IPS DF 6.9 (cell line): Measurements from ENCODE around the gene PTGFRN.

ENCODE experiments used
- DNase-seq: peaks from one replicate; pipeline ENCODE4 v3.0.0-alpha.2; 2013; ENCODE audit warnings: low read depth, low spot score
- H3K27ac ChIP-seq: one replicate; pipeline ENCODE4 v1.5.1; 2013; ENCODE audit warnings: low read length, control low read depth
- H3K27me3 ChIP-seq: 2 replicates; pipeline ENCODE4 v1.6.1; 2013; ENCODE audit warnings: mild to moderate bottlenecking, low read length; ENCODE audit not compliant: control insufficient read depth, insufficient read depth
- H3K36me3 ChIP-seq: 2 replicates; pipeline ENCODE4 v1.6.1; 2013; ENCODE audit warnings: low read length; ENCODE audit not compliant: control insufficient read depth, insufficient read depth
- H3K4me1 ChIP-seq: 2 replicates; pipeline ENCODE4 v1.6.1; 2013; ENCODE audit warnings: low read length; ENCODE audit not compliant: control insufficient read depth, insufficient read depth
- H3K4me3 ChIP-seq: 2 replicates; pipeline ENCODE4 v1.5.1; 2013; ENCODE audit warnings: mild to moderate bottlenecking, low read length
- H3K9me3 ChIP-seq: 2 replicates; pipeline ENCODE4 v1.6.1; 2013; ENCODE audit warnings: low read length, inconsistent platforms; ENCODE audit not compliant: control insufficient read depth, insufficient read depth
- whole genome bisulfite sequencing: extraction: QIAGEN DNeasy Blood & Tissue Kit; methylation state at CpG from one replicate; pipeline ENCODE4 v1.1.7; 2013; ENCODE audit warnings: mixed read lengths, missing lambda C conversion rate; ENCODE audit not compliant: insufficient read length, insufficient coverage; 5-methylcytosine and 5-hydroxymethylcytosine counted together

Gene PTGFRN

GRCh38 chr1:116951200-116951935 is 41.7 kb downstream of the PTGFRN start:
- DNase-seq, result no peak
- Histone ChIP-seq H3K4me1 (no peaks in the 10 kb centered on the region; the same call in 1 of the 2 replicates), H3K27me3 (no peaks in the 10 kb centered on the region), H3K4me3 (no peak overlapping the region), H3K27ac (no peak overlapping the region), H3K36me3 (no peaks in the 10 kb centered on the region), H3K9me3 (no peaks in the 10 kb centered on the region)
- no CpG with 5 or more reads among the region's 10 CpGs for WGBS

GRCh38 chr1:116952738-116953275 is 43.1 kb downstream of the PTGFRN start:
- WGBS, result no CpG with 5 or more reads among the region's 2 CpGs
- Histone ChIP-seq H3K36me3 (no peaks in the 10 kb centered on the region), H3K27me3 (no peaks in the 10 kb centered on the region)

GRCh38 chr1:116954440-116954839 is 44.7 kb downstream of the PTGFRN start:
- Histone ChIP-seq H3K4me1 (no peaks in the 10 kb centered on the region; the same call in 1 of the 2 replicates), H3K9me3 (no peaks in the 10 kb centered on the region), H3K4me3 (no peak overlapping the region), H3K27ac (no peak overlapping the region), H3K36me3 (no peaks in the 10 kb centered on the region), H3K27me3 (no peaks in the 10 kb centered on the region)
- DNase-seq, result no peak
- no CpG with 5 or more reads among the region's 3 CpGs for WGBS

More at GRCh38 chr1:116952738-116953275, 43.1 kb downstream of the PTGFRN start:
- no peak for DNase-seq
- H3K9me3 ChIP-seq, result no peaks in the 10 kb centered on the region
- no peak overlapping the region for H3K4me3 ChIP-seq
- no peak overlapping the region for H3K27ac ChIP-seq
- no peaks in the 10 kb centered on the region; the same call in 1 of the 2 replicates for H3K4me1 ChIP-seq

- H3K4me1 ChIP-seq, result no peaks in the 10 kb centered on the region; the same call in 1 of the 2 replicates
- H3K4me3 ChIP-seq, result no peak overlapping the region
- H3K9me3 ChIP-seq, result no peaks in the 10 kb centered on the region
- no peak overlapping the region for H3K27ac ChIP-seq
- H3K36me3 ChIP-seq, result peaks cover 4% of the 10 kb centered on the region
- no peaks in the 10 kb centered on the region for H3K27me3 ChIP-seq
- no CpG with 5 or more reads among the region's 7 CpGs for WGBS
- DNase-seq, result no peak
These were observed 46.7 kb downstream of the PTGFRN start for GRCh38 chr1:116956378-116956777.

- no peaks in the 10 kb centered on the region for H3K9me3 ChIP-seq
- H3K27me3 ChIP-seq, result no peaks in the 10 kb centered on the region
- peaks cover 7% of the 10 kb centered on the region for H3K36me3 ChIP-seq
- H3K27ac ChIP-seq, result no peak overlapping the region
- H3K4me1 ChIP-seq, result no peaks in the 10 kb centered on the region; the same call in 1 of the 2 replicates
- WGBS, result no CpG with 5 or more reads among the region's 4 CpGs
- H3K4me3 ChIP-seq, result no peak overlapping the region
- DNase-seq, result no peak
These were observed 47.9 kb downstream of the PTGFRN start for GRCh38 chr1:116957646-116958045.

GRCh38 chr1:116958110-116958509 is 48.4 kb downstream of the PTGFRN start:
- no CpG with 5 or more reads among the region's 4 CpGs for WGBS
- no peak overlapping the region for H3K27ac ChIP-seq
- no peaks in the 10 kb centered on the region; the same call in 1 of the 2 replicates for H3K4me1 ChIP-seq
- H3K27me3 ChIP-seq, result no peaks in the 10 kb centered on the region
- H3K4me3 ChIP-seq, result no peak overlapping the region
- H3K9me3 ChIP-seq, result no peaks in the 10 kb centered on the region
- peaks cover 7% of the 10 kb centered on the region for H3K36me3 ChIP-seq
- no peak for DNase-seq

GRCh38 chr1:116958977-116959376 is 49.3 kb downstream of the PTGFRN start:
- Histone ChIP-seq H3K4me3 (no peak overlapping the region), H3K36me3 (peaks cover 7% of the 10 kb centered on the region)
- no CpG with 5 or more reads among the region's 2 CpGs for WGBS

GRCh38 chr1:116961606-116962005 is 51.9 kb downstream of the PTGFRN start:
- WGBS, result no CpG with 5 or more reads among the region's 6 CpGs
- no peak for DNase-seq
- H3K4me3 ChIP-seq, result no peak overlapping the region
- H3K9me3 ChIP-seq, result no peaks in the 10 kb centered on the region
- H3K27me3 ChIP-seq, result no peaks in the 10 kb centered on the region
- H3K36me3 ChIP-seq, result peaks cover 7% of the 10 kb centered on the region
- no peak overlapping the region for H3K27ac ChIP-seq
- H3K4me1 ChIP-seq, result no peaks in the 10 kb centered on the region

More at GRCh38 chr1:116958977-116959376, 49.3 kb downstream of the PTGFRN start:
- Histone ChIP-seq H3K9me3 (no peaks in the 10 kb centered on the region), H3K4me1 (no peaks in the 10 kb centered on the region; the same call in 1 of the 2 replicates), H3K27ac (no peak overlapping the region), H3K27me3 (no peaks in the 10 kb centered on the region)
- DNase-seq, result no peak

GRCh38 chr1:116962987-116963639 is 53.4 kb downstream of the PTGFRN start:
- peaks cover 7% of the 10 kb centered on the region for H3K36me3 ChIP-seq
- H3K9me3 ChIP-seq, result no peaks in the 10 kb centered on the region
- H3K4me1 ChIP-seq, result no peaks in the 10 kb centered on the region
- H3K27ac ChIP-seq, result no peak overlapping the region
- no peak for DNase-seq
- no peak overlapping the region for H3K4me3 ChIP-seq
- no CpG with 5 or more reads among the region's 4 CpGs for WGBS
- no peaks in the 10 kb centered on the region for H3K27me3 ChIP-seq

GRCh38 chr1:116966791-116967190 is 57.1 kb downstream of the PTGFRN start:
- Histone ChIP-seq H3K27me3 (no peaks in the 10 kb centered on the region), H3K27ac (no peak overlapping the region), H3K36me3 (no peaks in the 10 kb centered on the region), H3K9me3 (no peaks in the 10 kb centered on the region), H3K4me1 (no peaks in the 10 kb centered on the region), H3K4me3 (no peak overlapping the region)
- DNase-seq, result no peak
- no CpG with 5 or more reads among the region's 11 CpGs for WGBS
